HepG2 (cell line): ENCODE results near the gene XKR7. TPM values are rescaled to one million over a fixed set of nuclear protein-coding genes. Genes with fewer than 3 reads are reported as not detected.

Experiments used
- ATF5 ChIP-seq: sonication (generic); formaldehyde crosslinking; IDR thresholded peaks from 2 replicates; pipeline ENCODE4 v1.4.0; 2020; ENCODE audit warnings: mild to moderate bottlenecking, low read depth, missing genetic modification reagents
- HOXD1 ChIP-seq: sonication (generic); formaldehyde crosslinking; IDR thresholded peaks from 2 replicates; pipeline ENCODE4 v1.5.0; 2020; ENCODE audit warnings: missing genetic modification reagents
- KDM2A ChIP-seq: sonication (generic); formaldehyde crosslinking; IDR thresholded peaks from 2 replicates; pipeline ENCODE4 v1.4.0; 2020; ENCODE audit warnings: low read depth, missing genetic modification reagents, borderline replicate concordance
- KLF15 ChIP-seq: sonication (generic); formaldehyde crosslinking; IDR thresholded peaks from 2 replicates; pipeline ENCODE4 v1.8.1; 2023; ENCODE audit warnings: borderline replicate concordance, mild to moderate bottlenecking, inconsistent platforms, missing genetic modification reagents, mixed read lengths
- NCOA2 ChIP-seq: sonication (generic); formaldehyde crosslinking; IDR thresholded peaks from 2 replicates; pipeline ENCODE4 v1.8.0; 2022; ENCODE audit warnings: inconsistent platforms
- NR2F2 ChIP-seq: IDR thresholded peaks from 2 replicates; pipeline ENCODE4 v1.6.1; 2012; ENCODE audit warnings: low read depth, inconsistent platforms, borderline replicate concordance
- PATZ1 ChIP-seq: sonication (generic); formaldehyde crosslinking; IDR thresholded peaks from 2 replicates; pipeline ENCODE4 v1.4.0; 2020; ENCODE audit warnings: missing genetic modification reagents
- PAXIP1 ChIP-seq: sonication (generic); formaldehyde crosslinking; conservative IDR thresholded peaks from 2 replicates; pipeline ENCODE4 v1.4.0; 2020; ENCODE audit warnings: mild to moderate bottlenecking, missing genetic modification reagents, moderate library complexity
- ZBTB1 ChIP-seq: sonication (generic); formaldehyde crosslinking; IDR thresholded peaks from 2 replicates; pipeline ENCODE4 v1.4.0; 2020; ENCODE audit warnings: missing genetic modification reagents, borderline replicate concordance
- ZC3H13 ChIP-seq: sonication (generic); formaldehyde crosslinking; IDR thresholded peaks from 2 replicates; pipeline ENCODE4 v1.8.1; 2023; ENCODE audit warnings: mild to moderate bottlenecking, missing genetic modification reagents, moderate library complexity
- ZNF318 ChIP-seq: sonication (generic); formaldehyde crosslinking; IDR thresholded peaks from 2 replicates; pipeline ENCODE4 v1.4.0; 2020; ENCODE audit warnings: mild to moderate bottlenecking, missing genetic modification reagents
- ZNF383 ChIP-seq: sonication (generic); formaldehyde crosslinking; IDR thresholded peaks from 2 replicates; pipeline ENCODE4 v1.4.0; 2020; ENCODE audit warnings: missing genetic modification reagents, mild to moderate bottlenecking, borderline replicate concordance
- ZNF746 ChIP-seq: sonication (generic); formaldehyde crosslinking; IDR thresholded peaks from 2 replicates; pipeline ENCODE4 v1.8.0; 2022; ENCODE audit warnings: mild to moderate bottlenecking, missing genetic modification reagents
- ZNF879 ChIP-seq: sonication (generic); formaldehyde crosslinking; IDR thresholded peaks from 2 replicates; pipeline ENCODE4 v1.8.1; 2023; ENCODE audit warnings: missing genetic modification reagents
- polyA plus RNA-seq, 8 experiments: library from polyadenylated mRNA; depleted of rRNA in 3 of 8; stranded (reverse) in 7 of 8; unstranded in 1 of 8; fragments of >200 nt; fragmentation: Illumina TruSeq in 4 of 8; extraction: Trizol in 4 of 8; gene quantifications; 2 replicates each; pipeline versions ENCODE4 v1.2.1 to v1.2.3, GENCODE V29; 2011 to 2016; ENCODE audit warnings: low read depth in 4 of 8, missing spikeins in 1 of 8, mixed read lengths in 1 of 8; ENCODE audit not compliant: insufficient read depth in 1 of 8
- total RNA-seq, 5 experiments: library from RNA; depleted of rRNA; stranded (reverse); fragments of >200 nt; fragmentation: Illumina TruSeq; extraction: Trizol; gene quantifications; 2 replicates each; pipeline ENCODE4 v1.2.3, GENCODE V29; 2016; ENCODE audit warnings: low read depth in 1 of 5

XKR7 gene
- total and polyA plus RNA-seq, 2 of the 13 experiments (the other 11 are each of a cell fraction or from before 2014, with no cell fraction given): not detected

GRCh38 chr20:31968291-31969126, 558 bp downstream of the XKR7 start (continued):
- TF ChIP-seq ATF5 (CRISPR knock-in tag) (peak; percentile 100), ZBTB1 (peak; percentile 100), PAXIP1 (CRISPR knock-in tag) (peak; percentile 93), ZNF318 (CRISPR knock-in tag) (peak; percentile 100), HOXD1 (CRISPR knock-in tag) (peak; percentile 100), NCOA2 (CRISPR knock-in tag) (peak; percentile 99), ZNF746 (CRISPR knock-in tag) (peak; percentile 100), KLF15 (peak; percentile 100), KDM2A (peak; percentile 100), PATZ1 (CRISPR knock-in tag) (peak; percentile 99), ZC3H13 (CRISPR knock-in tag) (peak; percentile 100), NR2F2 (no peak), ZNF383 (CRISPR knock-in tag) (peak; percentile 100), ZNF879 (CRISPR knock-in tag) (peak; percentile 100)
